ENCODE data around the gene SCAPER.

GRCh38 chr15:76866716-76867321 lies 38.3 kb downstream of the SCAPER start:
- TF ChIP-seq CTCF (IDR thresholded peaks at IDR 0.05; ENCODE audit: insufficient read depth, low read length) (no peak), REST (IDR thresholded peaks at IDR 0.05; ENCODE audit: insufficient replicate concordance, low read depth) (no peak), POLR2AphosphoS5 (IDR thresholded peaks at IDR 0.05; ENCODE audit: low read depth) (no peak), GABPA (IDR thresholded peaks at IDR 0.05; ENCODE audit: low read depth) (no peak), SPI1 (IDR thresholded peaks at IDR 0.05; ENCODE audit: borderline replicate concordance, low read depth) (no peak)

Measured in HL-60 (cell line).